ENCODE data around the gene NBPF10. TPM values are rescaled to one million over a fixed set of nuclear protein-coding genes. Genes with fewer than 3 reads are reported as not detected.
A peak's percentile ranks its signal among the peaks of the same experiment; 100 is the strongest.
"Not testable (repeated sequence)": the region's sequence is repeated elsewhere in the genome, so short reads cannot be mapped to it uniquely, and the experiment has no call there.

Gene NBPF10
- total RNA-seq (1 to 10 TPM in 5 of 6 donors, under 1 TPM in 1; 0.86 to 3.0 (median 1.4) TPM), polyA plus RNA-seq (under 1 TPM; 0.65 to 0.85 TPM)

DNA sequence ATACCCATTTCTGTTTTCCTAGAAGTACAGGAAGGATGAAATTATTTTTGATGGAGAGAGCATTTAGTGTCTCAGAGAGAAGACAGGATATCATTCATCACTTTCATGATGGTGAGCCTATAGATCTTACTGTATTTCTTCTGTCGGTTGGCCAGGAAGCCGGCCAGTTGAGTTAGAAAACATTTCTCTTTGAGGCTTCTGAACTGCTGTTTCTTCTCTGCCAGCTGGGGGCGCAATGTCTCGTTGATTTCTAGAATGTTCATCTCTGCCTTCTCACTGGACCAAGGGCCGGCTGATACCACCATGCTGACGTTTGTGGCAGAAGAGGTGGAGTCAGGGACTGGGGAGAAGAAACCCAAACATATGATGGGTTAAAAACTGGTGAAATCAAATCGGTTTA, at the start of gene NBPF10:
NBPF10 (minus strand) TSS at position 340 of the 400 bp plus-strand sequence; CDS start at position 305, 35 bp downstream.
- H3K27ac ChIP-seq; H3K36me3 ChIP-seq; ATAC-seq; H3K27me3 ChIP-seq; FAIRE-seq; H3K4me1 ChIP-seq; intact Hi-C loops (cut with DNase I); H3K4me3 ChIP-seq; H3K9me3 ChIP-seq: not testable (repeated sequence)
- 14% methylated on average over 3 of the region's 7 CpGs; no CpG with 5 or more reads in 1 of the 2 donors for WGBS, 2 donors
- DNase-seq, result peak in 1 of 6 donors; percentile 12

GRCh38 chr1:146174531-146174930, 29.9 kb upstream of the NBPF10 start:
- peak in 2 of 6 donors; percentile 9 to 23 for DNase-seq
- intact Hi-C loops (cut with DNase I), result not testable (repeated sequence)

GRCh38 chr1:146167740-146168139, 23.1 kb upstream of the NBPF10 start:
- H3K4me1 ChIP-seq; H3K36me3 ChIP-seq; H3K4me3 ChIP-seq; FAIRE-seq; intact Hi-C loops (cut with DNase I); H3K9me3 ChIP-seq; H3K27me3 ChIP-seq; H3K27ac ChIP-seq; ATAC-seq; DNase-seq: not testable (repeated sequence)
- WGBS, 2 donors, result no CpG with 5 or more reads among the region's 1 CpG

More at GRCh38 chr1:146174531-146174930, 29.9 kb upstream of the NBPF10 start:
- H3K27ac ChIP-seq, H3K27me3 ChIP-seq, ATAC-seq, H3K4me1 ChIP-seq, H3K9me3 ChIP-seq, FAIRE-seq, H3K4me3 ChIP-seq, H3K36me3 ChIP-seq: not testable (repeated sequence)
- 36% methylated on average over 1 of the region's 5 CpGs; no CpG with 5 or more reads in 1 of the 2 donors for WGBS, 2 donors

GRCh38 chr1:146167273-146167672, 22.7 kb upstream of the NBPF10 start:
- FAIRE-seq; H3K4me3 ChIP-seq; intact Hi-C loops (cut with DNase I); DNase-seq; H3K4me1 ChIP-seq; ATAC-seq; H3K9me3 ChIP-seq; H3K27me3 ChIP-seq; H3K36me3 ChIP-seq; H3K27ac ChIP-seq: not testable (repeated sequence)
- no CpG with 5 or more reads among the region's 1 CpG for WGBS, 2 donors

Other genes starting within 250 kb of the NBPF10 start
- 1 to 10 TPM in 3 of 6 donors, under 1 TPM in 3; 0.12 to 1.3 (median 0.82) TPM for gene ITGA10, start 234.8 kb downstream of the NBPF10 start, total RNA-seq
- gene ITGA10, start 234.8 kb downstream of the NBPF10 start, polyA plus RNA-seq, result 1 to 10 TPM; 3.5 to 7.4 TPM
- 10 to 100 TPM; 11.0 to 15.5 (median 12.5) TPM for gene PEX11B, start 226.1 kb downstream of the NBPF10 start, total RNA-seq
- gene PEX11B, start 226.1 kb downstream of the NBPF10 start, polyA plus RNA-seq, result 10 to 100 TPM; 10.7 to 21.9 TPM
- gene RBM8A, start 217.3 kb downstream of the NBPF10 start, total RNA-seq, result 10 to 100 TPM; 29.5 to 55.0 (median 49.1) TPM
- gene RBM8A, start 217.3 kb downstream of the NBPF10 start, polyA plus RNA-seq, result 10 to 100 TPM; 32.0 to 57.9 TPM
- gene LIX1L, start 186.8 kb downstream of the NBPF10 start, total RNA-seq, result 10 to 100 TPM in 1 of 6 donors, 1 to 10 TPM in 5; 3.3 to 10.3 (median 5.8) TPM
- gene LIX1L, start 186.8 kb downstream of the NBPF10 start, polyA plus RNA-seq, result 1 to 10 TPM; 2.9 to 6.8 TPM
- gene ANKRD34A, start 180.2 kb downstream of the NBPF10 start, total RNA-seq, result under 1 TPM; 0.04 to 0.28 (median 0.18) TPM
- gene ANKRD34A, start 180.2 kb downstream of the NBPF10 start, polyA plus RNA-seq, result under 1 TPM; 0.34 to 0.38 TPM
- 10 to 100 TPM in 1 of 6 donors, 1 to 10 TPM in 5; 3.9 to 10.8 (median 5.7) TPM for gene POLR3GL, start 180.1 kb downstream of the NBPF10 start, total RNA-seq
- gene POLR3GL, start 180.1 kb downstream of the NBPF10 start, polyA plus RNA-seq, result 10 to 100 TPM; 14.6 to 27.6 TPM
- gene TXNIP, start 148.2 kb downstream of the NBPF10 start, total RNA-seq, result 100 to 1,000 TPM; 167 to 491 (median 295) TPM
- 100 to 1,000 TPM; 105 to 224 TPM for gene TXNIP, start 148.2 kb downstream of the NBPF10 start, polyA plus RNA-seq
- not detected for gene HJV, start 123.1 kb downstream of the NBPF10 start, total RNA-seq
- under 1 TPM in 1 of 2 donors, not detected in 1; 0.07 TPM for gene HJV, start 123.1 kb downstream of the NBPF10 start, polyA plus RNA-seq
- gene NOTCH2NLA, start 84.2 kb upstream of the NBPF10 start, total RNA-seq, result 10 to 100 TPM; 12.6 to 30.9 (median 23.2) TPM
- 10 to 100 TPM in 1 of 2 donors, 1 to 10 TPM in 1; 7.2 to 17.0 TPM for gene NOTCH2NLA, start 84.2 kb upstream of the NBPF10 start, polyA plus RNA-seq